BLaER1 (cell line): ENCODE results near the gene PKD2L2.
"Not testable (repeated sequence)": the region's sequence is repeated elsewhere in the genome, so short reads cannot be mapped to it uniquely, and the experiment has no call there.

ENCODE experiments used
- H3K27ac ChIP-seq: shearing (Covaris generic); formaldehyde crosslinking; 2 replicates; pipeline ENCODE4 v1.8.1; 2022
- H3K27me3 ChIP-seq: shearing (Covaris generic); formaldehyde crosslinking; 2 replicates; pipeline ENCODE4 v1.8.1; 2022
- H3K36me3 ChIP-seq: shearing (Covaris generic); formaldehyde crosslinking; 2 replicates; pipeline ENCODE4 v1.8.1; 2022
- H3K4me1 ChIP-seq: shearing (Covaris generic); formaldehyde crosslinking; 2 replicates; pipeline ENCODE4 v1.8.1; 2022
- H3K4me2 ChIP-seq: shearing (Covaris generic); formaldehyde crosslinking; 2 replicates; pipeline ENCODE4 v1.8.1; 2022
- H3K4me3 ChIP-seq: shearing (Covaris generic); formaldehyde crosslinking; 2 replicates; pipeline ENCODE4 v1.8.1; 2022
- H3K9ac ChIP-seq: shearing (Covaris generic); formaldehyde crosslinking; 2 replicates; pipeline ENCODE4 v1.8.1; 2022
- H3K9me3 ChIP-seq: shearing (Covaris generic); formaldehyde crosslinking; 2 replicates; pipeline ENCODE4 v1.8.1; 2022
- H4K20me1 ChIP-seq: shearing (Covaris generic); formaldehyde crosslinking; 2 replicates; pipeline ENCODE4 v1.8.1; 2022
- Cebpa-rat ChIP-seq: shearing (Covaris generic); IDR thresholded peaks from 2 replicates; pipeline ENCODE4 v1.8.1; 2022

PKD2L2 gene

GRCh38 chr5:137916923-137917322 lies 27.7 kb downstream of the PKD2L2 start:
- H3K36me3 ChIP-seq: no peaks in the 10 kb centered on the region
- no peak overlapping the region for H3K4me2 ChIP-seq
- no peak overlapping the region for H3K9ac ChIP-seq
- H3K9me3 ChIP-seq: peaks cover 29% of the 10 kb centered on the region
- H4K20me1 ChIP-seq: no peaks in the 10 kb centered on the region
- TF ChIP-seq Cebpa-rat: no peak
- no peaks in the 10 kb centered on the region for H3K27me3 ChIP-seq
- no peaks in the 10 kb centered on the region for H3K4me1 ChIP-seq
- no peak overlapping the region for H3K27ac ChIP-seq
- no peak overlapping the region for H3K4me3 ChIP-seq

- H3K9ac ChIP-seq: no peak overlapping the region
- no peaks in the 10 kb centered on the region for H3K4me1 ChIP-seq
- no peak for TF ChIP-seq Cebpa-rat
- no peaks in the 10 kb centered on the region for H3K36me3 ChIP-seq
- H4K20me1 ChIP-seq: no peaks in the 10 kb centered on the region
- no peak overlapping the region for H3K27ac ChIP-seq
- H3K9me3 ChIP-seq: peaks cover 14% of the 10 kb centered on the region
- H3K4me2 ChIP-seq: no peak overlapping the region
- H3K4me3 ChIP-seq: no peak overlapping the region
- no peaks in the 10 kb centered on the region for H3K27me3 ChIP-seq
These were observed 32.7 kb downstream of the PKD2L2 start for GRCh38 chr5:137921931-137922330.

- no peaks in the 10 kb centered on the region for H4K20me1 ChIP-seq
- H3K27me3 ChIP-seq: no peaks in the 10 kb centered on the region
- no peak overlapping the region for H3K9ac ChIP-seq
- no peak for TF ChIP-seq Cebpa-rat
- H3K27ac ChIP-seq: no peak overlapping the region
- no peak overlapping the region for H3K4me2 ChIP-seq
- H3K9me3 ChIP-seq: no peaks in the 10 kb centered on the region
- H3K4me1 ChIP-seq: no peaks in the 10 kb centered on the region
- peaks cover 10% of the 10 kb centered on the region; the same call in 1 of the 2 replicates for H3K36me3 ChIP-seq
- H3K4me3 ChIP-seq: no peak overlapping the region
These were observed 34.6 kb downstream of the PKD2L2 start for GRCh38 chr5:137923856-137924255.

GRCh38 chr5:137932800-137933199 lies 43.5 kb downstream of the PKD2L2 start:
- Histone ChIP-seq H3K9ac (no peak overlapping the region), H3K9me3 (no peaks in the 10 kb centered on the region), H3K36me3 (peaks cover 32% of the 10 kb centered on the region), H3K4me2 (no peak overlapping the region), H4K20me1 (no peaks in the 10 kb centered on the region), H3K27ac (no peak overlapping the region), H3K4me1 (peaks cover 7% of the 10 kb centered on the region), H3K27me3 (no peaks in the 10 kb centered on the region), H3K4me3 (no peak overlapping the region)
- TF ChIP-seq Cebpa-rat: no peak

GRCh38 chr5:137933491-137933911 lies 44.2 kb downstream of the PKD2L2 start:
- no peak overlapping the region for H3K4me3 ChIP-seq
- H3K36me3 ChIP-seq: peaks cover 32% of the 10 kb centered on the region
- H3K4me1 ChIP-seq: peaks cover 7% of the 10 kb centered on the region
- no peak overlapping the region for H3K4me2 ChIP-seq
- H3K27me3 ChIP-seq: no peaks in the 10 kb centered on the region
- no peak for TF ChIP-seq Cebpa-rat
- no peak overlapping the region for H3K27ac ChIP-seq
- no peak overlapping the region for H3K9ac ChIP-seq
- H3K9me3 ChIP-seq: no peaks in the 10 kb centered on the region
- no peaks in the 10 kb centered on the region for H4K20me1 ChIP-seq

GRCh38 chr5:137935190-137935589 lies 45.9 kb downstream of the PKD2L2 start:
- H4K20me1 ChIP-seq: no peaks in the 10 kb centered on the region
- no peak overlapping the region for H3K27ac ChIP-seq
- H3K9ac ChIP-seq: no peak overlapping the region
- no peak for TF ChIP-seq Cebpa-rat
- no peaks in the 10 kb centered on the region for H3K27me3 ChIP-seq
- H3K36me3 ChIP-seq: peaks cover 43% of the 10 kb centered on the region
- no peak overlapping the region for H3K4me3 ChIP-seq
- H3K4me1 ChIP-seq: peaks cover 7% of the 10 kb centered on the region
- no peaks in the 10 kb centered on the region for H3K9me3 ChIP-seq
- no peak overlapping the region for H3K4me2 ChIP-seq

- Histone ChIP-seq H3K4me2 (no peak overlapping the region), H3K4me1 (peaks cover 7% of the 10 kb centered on the region), H3K27ac (no peak overlapping the region), H3K36me3 (peaks cover 47% of the 10 kb centered on the region), H3K4me3 (no peak overlapping the region), H3K9me3 (no peaks in the 10 kb centered on the region), H4K20me1 (no peaks in the 10 kb centered on the region), H3K27me3 (no peaks in the 10 kb centered on the region), H3K9ac (no peak overlapping the region)
- TF ChIP-seq Cebpa-rat: no peak
These were observed 46.4 kb downstream of the PKD2L2 start for GRCh38 chr5:137935694-137936093.

GRCh38 chr5:137937994-137938750 lies 48.9 kb downstream of the PKD2L2 start:
- no peak overlapping the region for H3K27ac ChIP-seq
- H3K36me3 ChIP-seq: peaks cover 72% of the 10 kb centered on the region
- H3K4me2 ChIP-seq: no peak overlapping the region
- H3K4me3 ChIP-seq: no peak overlapping the region
- H4K20me1 ChIP-seq: no peaks in the 10 kb centered on the region
- H3K27me3 ChIP-seq: no peaks in the 10 kb centered on the region
- H3K9ac ChIP-seq: no peak overlapping the region
- H3K9me3 ChIP-seq: no peaks in the 10 kb centered on the region
- TF ChIP-seq Cebpa-rat: no peak
- peaks cover 7% of the 10 kb centered on the region for H3K4me1 ChIP-seq

GRCh38 chr5:137938751-137939143 lies 49.5 kb downstream of the PKD2L2 start:
- H3K27ac ChIP-seq: no peak overlapping the region
- H3K4me2 ChIP-seq: no peak overlapping the region
- H4K20me1 ChIP-seq: no peaks in the 10 kb centered on the region
- no peak overlapping the region for H3K4me3 ChIP-seq
- H3K36me3 ChIP-seq: peaks cover 77% of the 10 kb centered on the region
- H3K4me1 ChIP-seq: peaks cover 3% of the 10 kb centered on the region
- H3K9me3 ChIP-seq: no peaks in the 10 kb centered on the region
- no peak for TF ChIP-seq Cebpa-rat
- no peaks in the 10 kb centered on the region for H3K27me3 ChIP-seq
- no peak overlapping the region for H3K9ac ChIP-seq

GRCh38 chr5:137939331-137939730 lies 50.1 kb downstream of the PKD2L2 start:
- no peak overlapping the region for H3K4me2 ChIP-seq
- H3K9me3 ChIP-seq: no peaks in the 10 kb centered on the region
- no peak overlapping the region for H3K9ac ChIP-seq
- TF ChIP-seq Cebpa-rat: no peak
- no peak overlapping the region for H3K27ac ChIP-seq
- H3K4me1 ChIP-seq: no peaks in the 10 kb centered on the region
- no peaks in the 10 kb centered on the region for H3K27me3 ChIP-seq
- H3K4me3 ChIP-seq: no peak overlapping the region
- H4K20me1 ChIP-seq: no peaks in the 10 kb centered on the region
- peaks cover 82% of the 10 kb centered on the region for H3K36me3 ChIP-seq

- H3K9ac ChIP-seq, H4K20me1 ChIP-seq, H3K27ac ChIP-seq, H3K4me3 ChIP-seq, H3K9me3 ChIP-seq, H3K4me1 ChIP-seq, H3K27me3 ChIP-seq, H3K4me2 ChIP-seq: not testable (repeated sequence)
- H3K36me3 ChIP-seq: peaks cover 98% of the 10 kb centered on the region
These were observed 55.0 kb downstream of the PKD2L2 start for GRCh38 chr5:137944280-137944679.
